ENCODE results near the gene MLLT3. TPM values are rescaled to one million over a fixed set of nuclear protein-coding genes. Genes with fewer than 3 reads are reported as not detected.

MLLT3 gene
- total and polyA plus RNA-seq, 2 donors (not counting 3 experiments of a cell fraction or from before 2014, with no cell fraction given), result 6.1 to 10.0 TPM

GRCh38 chr9:20494035-20494434 lies 128.3 kb downstream of the MLLT3 start:
- Histone ChIP-seq H3K36me3 (ENCODE audit: control insufficient read depth in 2 of 2, extremely low read depth in 1 of 2, insufficient read depth in 2 of 2, low read length in 2 of 2) (no peaks in the 10 kb centered on the region), H3K4me2 (ENCODE audit: insufficient read depth, low read length) (no peak overlapping the region), H3K9me1 (replicated peaks; ENCODE audit: control insufficient read depth, extremely low read depth, insufficient read depth, low read length) (no peaks in the 10 kb centered on the region), H3K9ac (replicated peaks; ENCODE audit: extremely low read depth, insufficient read depth, low read length) (no peak overlapping the region), H3K27ac (ENCODE audit: insufficient read depth, low read depth, low read length) (no peak overlapping the region), H2AFZ (ENCODE audit: low read depth, low read length) (no peak overlapping the region), H3K79me2 (ENCODE audit: control insufficient read depth, insufficient read depth, low read length) (no peaks in the 10 kb centered on the region), H4K20me1 (replicated peaks; ENCODE audit: control insufficient read depth, extremely low read depth, insufficient read depth, low read length) (no peaks in the 10 kb centered on the region), H3K4me1 (ENCODE audit: control insufficient read depth, extremely low read depth, insufficient read depth, low read length) (no peaks in the 10 kb centered on the region), H3K4me3 (replicated peaks in 1 of 3; ENCODE audit: insufficient read depth in 1 of 3, low read depth in 1 of 3, low read length in 3 of 3) (no peak overlapping the region), H3K9me3 (replicated peaks; ENCODE audit: control insufficient read depth, insufficient read depth, low read length) (no peaks in the 10 kb centered on the region), H3K27me3 (ENCODE audit: control insufficient read depth in 2 of 2, insufficient read depth in 2 of 2, low read length in 2 of 2) (no peaks in the 10 kb centered on the region)
- ChIA-PET POLR2A (no interaction called here), CTCF (no interaction called here)
- DNase-seq (ENCODE audit: low read depth, low spot score) (no peak), FAIRE-seq (no peak)
- BruUV-seq (replicated peaks), result no TSS peak
- no peak for TF ChIP-seq MYC (IDR thresholded peaks at IDR 0.05; ENCODE audit: low read depth, low read length)
- no peak for TF ChIP-seq MAX (IDR thresholded peaks at IDR 0.05; ENCODE audit: insufficient read depth, insufficient read length)
- TF ChIP-seq JUN (IDR thresholded peaks at IDR 0.05; ENCODE audit: borderline replicate concordance, insufficient read depth, insufficient read length, low read depth), result no peak
- no peak for TF ChIP-seq POLR2AphosphoS5 (IDR thresholded peaks at IDR 0.05; ENCODE audit: insufficient read depth, low read depth, low read length)
- TF ChIP-seq POLR2A (IDR thresholded peaks at IDR 0.05; ENCODE audit: low read depth, low read length), result no peak
- no peak for TF ChIP-seq GATA2 (IDR thresholded peaks at IDR 0.05; ENCODE audit: insufficient read depth, insufficient read length, low read depth, low read length)
- no peak for TF ChIP-seq CTCF (IDR thresholded peaks at IDR 0.05; ENCODE audit: extremely low read depth in 1 of 2, insufficient read depth in 1 of 2, low read depth in 1 of 2, low read length in 2 of 2)
- TF ChIP-seq EZH2 (IDR thresholded peaks at IDR 0.05; ENCODE audit: borderline replicate concordance, low read depth, low read length, severe bottlenecking), result no peak
- TF ChIP-seq FOS (IDR thresholded peaks at IDR 0.05; ENCODE audit: borderline replicate concordance, insufficient read depth, low read length), result no peak
- intact Hi-C loops (cut with micrococcal nuclease), result no loop called here
- dilution Hi-C loops (cut with MboI; ENCODE audit: extremely low pct_ligation_motif_present, low sequenced_read_pairs), result no loop called here

Data from endothelial cell of umbilical vein (primary cell).